ENCODE measurements around the gene ALDH9A1. TPM values are rescaled to one million over a fixed set of nuclear protein-coding genes. Genes with fewer than 3 reads are reported as not detected.

Gene ALDH9A1
- total and polyA plus RNA-seq, 2 of the 8 experiments (the other 6 are each of a cell fraction or from before 2014, with no cell fraction given), result 57.6 to 63.8 TPM

- Histone ChIP-seq H3K9ac (replicated peaks in 1 of 4; ENCODE audit: extremely low read depth in 1 of 4, low read depth in 3 of 4, low read length in 3 of 4) (no peak overlapping the region), H3K9me3 (ENCODE audit: insufficient read depth in 2 of 2, low read depth in 1 of 2, low read length in 1 of 2) (no peaks in the 10 kb centered on the region), H3K4me1 (replicated peaks in 1 of 4; ENCODE audit: control insufficient read depth in 3 of 4, insufficient read depth in 4 of 4, low read length in 3 of 4) (peaks cover 0 to 4% (median 3%) of the 10 kb centered on the region in 4 experiments; a peak in 2 of 7 replicates), H3K27me3 (replicated peaks in 1 of 4; ENCODE audit: control insufficient read depth in 3 of 4, extremely low read depth in 1 of 4, insufficient read depth in 3 of 4, low read length in 3 of 4) (no peaks in the 10 kb centered on the region), H2BK120ac (replicated peaks; ENCODE audit: low read depth, low read length) (no peak overlapping the region), H4K8ac (ENCODE audit: extremely low read depth, insufficient read depth, low read length) (no peak overlapping the region), H3K4ac (replicated peaks; ENCODE audit: insufficient read length, low read depth, low read length) (no peak overlapping the region), H3K79me1 (ENCODE audit: low read depth, low read length) (no peaks in the 10 kb centered on the region), H3K18ac (ENCODE audit: extremely low read depth, low read length) (no peak overlapping the region), H2BK20ac (ENCODE audit: low read length) (no peak overlapping the region), H2AK5ac (ENCODE audit: low read depth, low read length) (no peak overlapping the region), H3K14ac (ENCODE audit: insufficient read length) (no peak overlapping the region), H2AFZ (ENCODE audit: low read length) (no peak overlapping the region), H3K4me2 (ENCODE audit: insufficient read depth in 1 of 2, low read depth in 2 of 2, low read length in 2 of 2) (peak overlapping the region in 1 of 2 experiments; percentile 75; a peak in 1 of 4 replicates), H3K4me3 (ENCODE audit: extremely low read depth in 1 of 4, insufficient read depth in 2 of 4, low read depth in 3 of 4, low read length in 4 of 4) (no peak overlapping the region), H4K5ac (ENCODE audit: insufficient read length, low read depth, low read length) (no peak overlapping the region), H2BK5ac (ENCODE audit: low read depth, low read length) (no peak overlapping the region), H4K91ac (replicated peaks; ENCODE audit: insufficient read length, low read length) (no peak overlapping the region), H3K27ac (ENCODE audit: low read depth, low read length) (no peak overlapping the region), H3K79me2 (ENCODE audit: control insufficient read depth in 1 of 2, insufficient read depth in 2 of 2, low read length in 2 of 2) (peaks cover 0 to 16% of the 10 kb centered on the region in 2 experiments; a peak in 2 of 4 replicates), H2BK15ac (ENCODE audit: low read length) (no peak overlapping the region), H4K20me1 (replicated peaks in 1 of 2; ENCODE audit: control insufficient read depth in 1 of 2, insufficient read depth in 2 of 2, low read length in 2 of 2) (no peaks in the 10 kb centered on the region), H2BK12ac (ENCODE audit: low read depth, low read length) (no peak overlapping the region), H3K36me3 (ENCODE audit: control insufficient read depth in 2 of 4, insufficient read depth in 4 of 4, low read length in 3 of 4) (no peaks in the 10 kb centered on the region), H3K23me2 (ENCODE audit: low read depth, low read length) (peaks cover 10% of the 10 kb centered on the region; the same call in 1 of the 2 replicates), H3K23ac (ENCODE audit: insufficient read length) (no peak overlapping the region), H3K56ac (replicated peaks; ENCODE audit: insufficient read length, low read depth, low read length) (no peak overlapping the region)
- CTCF ChIA-PET (ENCODE audit: partially characterized antibody), result interaction anchor here (0.8 kb wide), 1 partner anchor 28 kb away, joined by 3 read pairs; no protein-coding TSS in a partner anchor
- FAIRE-seq (no peak), DNase-seq (ENCODE audit: low read depth in 1 of 2, low spot score in 2 of 2) (no peak)
- TF ChIP-seq TCF12 (IDR thresholded peaks at IDR 0.05; ENCODE audit: low read depth, low read length), result no peak
- no peak for TF ChIP-seq CBX5 (IDR thresholded peaks at IDR 0.05; ENCODE audit: low read depth, low read length)
- no peak for TF ChIP-seq ZNF274 (IDR thresholded peaks at IDR 0.05; ENCODE audit: borderline replicate concordance, extremely low read depth, low read length)
- POLR2A ChIA-PET (ENCODE audit: partially characterized antibody), result no interaction called here
- 92% methylated on average over 3 of the region's 3 CpGs; no CpG with 5 or more reads in 1 of the 2 experiments for WGBS, 2 experiments (ENCODE audit: extremely low coverage in 1 of 2, insufficient coverage in 1 of 2, insufficient read length in 1 of 2, insufficient replicate concordance in 2 of 2, low coverage in 1 of 2, low lambda C conversion rate in 2 of 2, missing lambda C conversion rate in 1 of 2)
Measured at GRCh38 chr1:165629151-165629550, 69.2 kb downstream of the ALDH9A1 start.

Data from H1 (cell line).